Activated gamma-delta T cell treated with anti-CD3 and anti-CD28 coated beads, Interleukin-2, amount 50 U/mL, for 16 hours (primary cell): ENCODE measurements around the gene TLE2.

Experiments
- DNase-seq: peaks from one replicate; pipeline ENCODE4 v3.0.0-alpha.2; 2020; ENCODE audit warnings: low read depth

TLE2 gene

DNA sequence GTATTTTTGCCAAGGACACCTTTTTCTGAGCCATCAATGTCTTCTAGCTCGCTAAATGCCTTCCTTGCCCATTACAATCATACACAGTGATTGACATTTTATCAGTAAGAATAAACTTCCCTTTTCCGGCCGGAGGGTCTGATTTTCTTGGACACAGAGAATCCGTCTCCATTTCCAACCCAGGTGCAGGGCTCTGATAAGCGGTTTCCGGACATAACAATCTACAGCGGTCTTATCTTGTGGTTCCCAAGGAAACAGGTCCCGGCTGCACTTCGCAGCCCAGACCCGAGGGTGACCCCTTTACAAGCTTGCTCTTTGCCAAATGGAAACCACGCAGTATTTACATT lies 79.2 kb downstream of the TLE2 start:
- no peak for DNase-seq
